GM18867 (cell line): ENCODE measurements around the gene REXO2.

Experiments used
- ATAC-seq: cut with Tn5 transposase; IDR thresholded peaks from one replicate; pipeline ENCODE4 v1.9.1; 2021; ENCODE audit warnings: mild to moderate bottlenecking, moderate library complexity; ENCODE audit not compliant: unreplicated experiment

The REXO2 gene

DNA sequence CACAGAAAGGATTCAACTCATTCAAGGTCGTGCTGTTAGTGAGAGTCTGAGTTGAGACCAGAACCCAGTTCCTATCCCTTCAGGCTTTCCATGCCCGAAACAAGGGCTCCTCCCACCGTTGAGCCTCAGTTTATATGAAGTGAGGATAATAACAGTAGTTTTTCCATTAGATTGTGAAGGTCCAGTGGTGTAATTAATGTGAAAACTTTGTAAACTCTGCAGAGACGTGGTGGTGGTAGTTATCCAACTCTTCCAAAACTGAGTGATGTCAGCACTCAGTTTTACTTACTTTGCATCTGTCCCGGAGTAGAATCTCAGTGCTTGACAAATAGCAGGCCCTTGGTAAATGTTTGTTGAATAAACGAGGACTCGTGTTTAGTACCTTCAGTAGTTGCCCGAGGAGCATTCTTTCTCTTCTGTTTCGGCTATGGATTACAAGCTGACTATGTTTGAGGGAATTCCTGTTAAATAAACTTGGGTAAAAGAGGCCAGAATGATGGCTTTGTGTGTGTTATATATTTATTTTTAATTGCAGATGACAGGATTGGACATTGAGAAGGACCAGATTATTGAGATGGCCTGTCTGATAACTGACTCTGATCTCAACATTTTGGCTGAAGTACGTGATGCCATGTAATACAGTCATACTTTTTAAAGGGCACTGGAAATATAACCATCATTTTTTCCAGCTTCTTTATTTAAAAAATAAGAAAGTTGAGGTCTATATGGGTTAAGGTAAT, 1.0 kb downstream of the REXO2 start:
- ATAC-seq = no peak

DNA sequence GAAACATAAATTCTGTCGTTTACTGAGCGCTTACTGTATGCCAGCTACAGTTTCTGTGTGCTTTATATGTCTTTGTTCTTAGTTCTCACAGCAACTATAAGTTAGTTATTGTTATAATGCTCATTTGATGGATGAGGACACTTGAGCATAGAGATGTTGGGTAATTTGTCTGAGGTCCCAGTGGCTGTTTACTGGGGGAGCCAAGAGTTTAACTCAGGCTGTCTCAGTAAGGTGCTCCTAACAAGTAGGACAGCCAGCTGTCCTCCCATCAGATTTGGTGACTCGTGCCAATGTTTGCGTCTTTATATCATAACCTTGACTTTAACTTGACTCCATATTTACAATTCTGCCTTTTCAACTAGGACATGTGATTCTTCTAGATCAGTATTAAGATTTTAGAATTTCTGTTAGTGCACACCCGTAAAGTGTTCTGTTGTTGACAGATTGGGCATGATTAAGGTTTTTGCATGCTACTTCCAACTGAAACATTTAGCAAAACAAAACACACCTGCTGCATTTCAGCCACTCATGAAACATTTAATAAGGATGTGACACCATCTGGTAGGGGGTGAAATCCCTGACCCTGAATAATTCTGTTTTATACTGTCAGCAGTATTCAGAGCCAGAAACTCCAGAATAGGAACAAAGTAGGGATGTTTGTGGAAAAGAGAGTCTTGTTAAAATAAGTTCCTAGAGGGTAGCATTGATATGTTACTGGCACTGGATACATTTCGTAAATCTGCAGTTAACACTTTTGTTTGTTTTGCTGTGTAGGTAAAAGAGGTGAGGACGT, 1.9 kb downstream of the REXO2 start:
- ATAC-seq = no peak

DNA sequence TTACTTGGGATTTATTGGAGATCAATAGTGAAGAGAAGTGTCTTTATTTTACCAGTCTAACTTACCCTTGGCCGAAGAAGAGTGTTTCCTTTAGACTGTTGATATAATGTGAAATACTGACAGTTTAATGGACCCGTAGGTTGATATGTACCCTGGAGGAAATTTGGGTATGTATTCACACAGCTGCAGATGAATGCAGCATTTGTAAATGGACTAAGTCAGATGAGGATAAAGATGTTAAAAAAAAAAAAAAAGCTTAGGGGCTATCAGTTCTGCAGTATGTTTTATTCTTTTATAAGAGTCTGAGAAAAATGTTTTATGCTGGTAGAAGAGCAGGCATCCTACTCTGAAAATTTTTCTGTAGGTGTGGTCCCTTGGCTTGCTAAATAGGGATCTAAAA, 2.7 kb downstream of the REXO2 start:
- no peak for ATAC-seq

DNA sequence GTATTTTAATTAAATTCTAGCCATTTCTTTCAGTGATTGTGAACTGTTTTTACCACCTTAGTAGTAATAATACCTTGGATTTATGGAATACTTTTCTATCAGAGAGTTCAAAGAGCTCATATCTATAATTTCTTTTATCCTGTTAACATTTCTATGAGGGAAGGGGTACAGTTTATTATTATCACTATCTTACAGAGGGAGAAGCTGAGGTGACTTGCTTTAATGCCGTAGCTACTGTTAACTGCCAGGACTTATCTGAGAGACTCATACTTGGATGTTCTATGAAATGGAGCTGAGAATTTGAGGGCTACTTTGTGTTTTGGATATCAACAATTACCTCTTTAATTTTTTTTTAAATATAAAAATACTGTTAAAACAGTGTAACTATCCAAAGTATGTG, 3.3 kb downstream of the REXO2 start:
- no peak for ATAC-seq

DNA sequence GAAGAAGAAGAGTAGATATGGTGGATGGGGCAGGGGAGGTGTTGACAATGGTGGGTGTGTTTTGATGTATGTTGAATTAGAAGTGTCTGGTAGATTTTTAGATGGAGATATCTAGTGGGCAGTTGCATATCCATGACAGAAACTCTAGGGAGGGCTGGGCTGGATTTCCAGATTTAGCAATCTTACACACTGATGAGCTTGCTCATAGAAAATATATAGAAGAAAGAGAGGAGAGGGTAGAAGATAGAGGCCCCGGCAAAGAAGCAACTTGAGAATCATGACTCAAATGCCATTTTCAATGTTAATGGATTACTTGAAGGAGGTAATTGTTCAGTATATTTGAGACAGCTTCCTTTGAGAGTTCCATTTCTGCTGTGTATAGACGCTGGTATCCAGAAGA, 8.2 kb downstream of the REXO2 start:
- no peak for ATAC-seq

DNA sequence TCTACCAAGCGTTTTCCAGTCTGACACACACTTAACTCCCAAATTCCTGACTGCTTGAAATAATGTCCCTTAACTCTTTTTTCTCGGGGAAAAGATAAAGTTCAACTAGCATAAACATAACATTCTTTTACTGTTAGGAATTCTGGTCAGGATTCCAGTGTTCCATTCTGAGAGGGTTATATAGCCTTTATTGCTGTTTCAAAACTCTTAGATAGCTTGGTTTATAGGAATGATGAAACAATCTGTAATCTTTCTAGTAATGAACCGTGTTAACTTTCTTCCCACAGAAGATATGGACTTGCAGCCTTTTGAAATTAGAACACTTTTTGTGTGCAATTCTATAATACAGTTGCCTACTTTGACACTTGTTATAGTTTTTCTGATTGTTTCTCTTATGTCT, 8.6 kb downstream of the REXO2 start:
- no peak for ATAC-seq

DNA sequence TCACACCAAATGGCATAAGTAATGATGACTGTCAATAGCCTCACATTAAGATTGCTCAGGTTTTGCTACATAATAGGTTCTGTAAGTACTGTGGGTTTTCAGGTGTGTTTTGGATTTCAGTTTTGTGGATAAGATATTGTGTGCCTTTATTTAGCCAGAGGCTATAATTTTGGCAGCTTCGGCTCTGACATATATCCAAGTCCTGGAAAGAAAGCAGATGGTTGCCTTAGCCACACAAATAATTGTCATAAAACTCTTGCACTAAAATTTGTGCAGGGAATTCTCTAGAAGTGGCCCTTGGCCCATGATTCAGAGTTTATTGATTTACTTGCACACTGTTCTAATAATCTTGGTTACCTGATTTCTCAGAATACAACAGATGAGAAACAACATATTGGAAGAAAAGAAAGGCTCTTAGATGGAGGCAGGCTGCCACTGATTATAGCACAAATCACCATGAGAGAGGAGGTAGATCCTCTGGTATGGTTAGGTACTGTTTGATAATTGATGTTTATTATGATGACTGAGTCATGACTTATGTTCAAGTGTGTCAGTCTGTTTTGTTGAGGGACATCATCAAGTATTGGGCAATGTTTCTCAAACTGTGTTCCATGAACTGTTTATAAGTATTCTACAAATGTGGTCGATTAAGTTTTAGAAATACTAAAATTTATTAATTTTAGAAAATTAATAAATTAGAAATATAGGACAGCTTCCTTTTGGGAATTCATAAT, 9.6 kb downstream of the REXO2 start:
- no peak for ATAC-seq

DNA sequence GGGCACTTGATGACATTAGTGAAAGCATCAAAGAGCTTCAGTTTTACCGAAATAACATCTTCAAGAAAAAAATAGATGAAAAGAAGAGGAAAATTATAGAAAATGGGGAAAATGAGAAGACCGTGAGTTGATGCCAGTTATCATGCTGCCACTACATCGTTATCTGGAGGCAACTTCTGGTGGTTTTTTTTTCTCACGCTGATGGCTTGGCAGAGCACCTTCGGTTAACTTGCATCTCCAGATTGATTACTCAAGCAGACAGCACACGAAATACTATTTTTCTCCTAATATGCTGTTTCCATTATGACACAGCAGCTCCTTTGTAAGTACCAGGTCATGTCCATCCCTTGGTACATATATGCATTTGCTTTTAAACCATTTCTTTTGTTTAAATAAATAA, 10.6 kb downstream of the REXO2 start:
- ATAC-seq = no peak

DNA sequence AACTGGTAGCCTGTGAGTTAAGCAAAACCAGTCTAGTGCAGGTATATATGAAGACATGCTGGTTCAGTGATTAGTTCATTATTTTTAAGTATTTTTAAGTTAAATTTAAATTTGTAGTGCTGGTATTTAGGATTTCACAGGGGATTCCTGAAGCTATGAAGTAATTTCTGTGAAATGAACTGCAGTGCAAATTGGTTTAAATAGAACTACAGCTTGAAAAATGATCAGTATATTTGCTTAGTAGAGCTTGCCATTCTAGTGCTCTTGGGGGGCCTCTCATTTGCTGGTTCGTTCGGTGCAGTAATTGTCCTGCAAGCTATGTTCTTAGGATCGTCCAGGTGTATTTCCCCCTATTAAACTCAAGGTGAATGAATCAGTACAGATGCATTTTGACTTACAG, 13.1 kb downstream of the REXO2 start:
- no peak for ATAC-seq

DNA sequence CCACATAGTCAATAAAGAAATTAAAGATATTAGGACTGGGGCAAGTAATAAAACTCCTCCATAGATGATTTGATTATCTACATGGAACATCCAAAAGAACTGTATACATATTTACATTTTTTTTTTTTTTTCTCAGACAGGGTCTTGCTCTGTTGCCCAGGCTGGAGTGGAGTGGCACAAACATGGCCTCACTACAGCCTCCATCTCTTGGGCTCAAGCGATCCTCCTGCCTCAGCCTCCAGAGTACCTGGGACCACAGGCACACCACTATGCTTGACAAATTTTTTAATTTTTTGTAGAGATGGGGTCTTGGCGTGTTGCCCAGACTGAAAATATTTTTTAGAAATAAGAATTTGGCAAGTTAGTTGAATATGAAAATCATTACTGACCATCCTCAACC, 24.7 kb downstream of the REXO2 start:
- no peak for ATAC-seq

DNA sequence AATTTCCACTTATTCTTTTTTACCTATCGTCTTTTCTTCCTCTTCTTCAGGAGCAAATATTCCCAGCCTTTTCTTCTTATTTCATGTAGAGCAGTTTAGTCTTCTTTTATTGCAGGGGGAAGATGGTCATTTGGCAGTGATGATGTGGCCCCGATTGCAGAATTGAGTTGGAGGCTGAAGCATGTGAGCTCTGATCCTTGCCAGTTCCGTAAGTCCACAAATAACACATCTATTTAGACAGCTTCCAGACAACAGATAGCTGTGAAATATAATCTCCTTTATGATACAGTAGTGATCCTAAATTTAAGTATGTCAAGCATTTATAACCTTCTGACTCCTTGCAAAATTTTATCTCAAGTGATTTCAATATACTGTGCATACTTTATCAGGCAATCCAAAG, 27.5 kb downstream of the REXO2 start:
- no peak for ATAC-seq

DNA sequence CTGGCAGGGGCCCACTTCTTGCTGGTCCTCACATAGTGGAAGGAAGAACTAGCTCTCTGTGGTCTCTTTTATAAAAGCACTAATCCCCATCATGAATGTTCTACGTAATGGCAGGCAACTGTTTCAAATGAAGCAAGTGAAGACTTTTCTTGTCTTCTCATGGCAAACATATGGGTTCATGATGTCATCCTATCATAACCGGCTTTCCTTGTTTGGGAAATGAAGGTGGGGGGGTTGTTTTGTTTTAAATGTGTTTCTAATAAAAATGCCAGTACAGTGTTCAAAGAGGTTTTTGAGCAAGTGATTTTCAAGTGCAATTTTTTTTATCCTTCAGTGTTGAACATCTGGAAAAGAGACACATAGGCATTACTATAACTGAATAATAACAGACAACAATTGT, 33.4 kb downstream of the REXO2 start:
- ATAC-seq = no peak

DNA sequence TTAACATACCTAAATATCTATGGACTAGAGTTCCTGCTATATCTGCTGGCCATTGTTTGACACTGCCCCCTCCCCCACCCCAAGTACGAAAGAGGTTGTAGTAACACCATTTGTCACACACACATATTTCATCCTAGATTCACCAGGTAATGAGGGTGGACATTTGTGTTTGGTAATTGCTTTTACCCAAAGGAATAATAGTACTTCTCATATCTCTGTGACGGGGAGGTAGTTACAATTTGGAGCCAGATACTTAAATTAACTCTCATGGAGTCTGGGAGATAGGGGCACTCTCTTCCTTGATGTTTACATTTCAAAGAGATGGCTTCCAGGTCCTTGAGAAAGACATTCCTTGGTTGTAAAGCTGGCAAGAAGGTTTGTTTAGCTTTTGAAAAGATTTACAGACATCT, 38.7 kb downstream of the REXO2 start:
- no peak for ATAC-seq

DNA sequence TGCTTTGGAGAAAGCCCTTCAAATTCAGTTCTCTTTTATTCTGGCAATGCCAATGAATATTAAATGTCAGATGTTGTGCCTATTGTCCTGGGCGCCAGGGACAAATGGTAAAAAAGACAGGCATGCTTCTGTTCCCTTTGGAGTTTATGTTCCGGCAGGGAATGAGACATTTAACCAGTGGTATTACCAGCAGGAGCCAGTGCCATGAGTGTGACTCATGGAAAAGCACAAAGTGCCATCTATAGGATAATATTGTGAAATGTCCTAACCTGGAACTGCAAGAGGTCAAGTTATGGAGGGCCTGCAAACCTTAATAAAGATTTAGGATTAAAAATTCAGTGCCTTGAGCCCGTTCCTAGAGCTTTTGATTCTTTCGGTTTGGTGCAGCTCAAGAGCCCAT, 39.5 kb downstream of the REXO2 start:
- ATAC-seq = no peak

DNA sequence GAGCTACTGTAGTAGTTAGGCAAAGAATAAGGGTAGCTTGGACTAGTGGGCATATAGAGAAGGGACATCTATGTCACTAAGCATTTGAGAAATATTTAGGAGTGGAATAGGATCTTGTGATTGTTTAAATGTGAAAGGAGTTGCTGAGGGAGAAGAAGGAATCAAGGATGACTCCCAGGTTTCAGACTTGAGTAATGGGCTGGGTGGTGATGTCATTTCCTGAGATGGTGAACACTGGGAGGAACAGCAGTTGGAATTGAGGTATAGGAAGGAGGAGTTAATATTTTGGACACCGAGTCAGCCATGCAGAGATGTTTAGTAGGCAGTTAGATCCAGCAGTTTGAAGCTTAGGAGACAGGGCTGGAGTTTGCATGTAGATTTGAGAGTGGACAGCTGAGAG, 40.1 kb downstream of the REXO2 start:
- ATAC-seq = no peak

DNA sequence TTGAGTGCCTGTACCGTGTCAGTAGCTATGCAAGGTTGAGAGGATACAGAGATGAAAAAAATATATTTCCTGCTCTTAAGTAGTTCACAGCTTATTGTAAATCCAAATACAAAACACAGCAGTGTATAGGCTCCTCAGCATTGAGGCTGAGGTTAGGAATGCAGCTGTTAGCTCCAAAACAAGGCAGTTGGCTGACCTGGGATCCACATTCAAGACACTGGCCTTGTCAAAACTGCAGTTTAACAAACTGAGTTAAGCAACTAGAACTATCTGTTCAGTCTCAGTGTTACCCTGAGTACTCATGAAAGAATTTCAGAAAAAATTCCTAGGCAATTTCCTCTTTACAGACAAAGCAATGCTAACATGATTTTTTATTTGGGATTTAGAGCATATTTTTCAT, 42.8 kb downstream of the REXO2 start:
- ATAC-seq = no peak

DNA sequence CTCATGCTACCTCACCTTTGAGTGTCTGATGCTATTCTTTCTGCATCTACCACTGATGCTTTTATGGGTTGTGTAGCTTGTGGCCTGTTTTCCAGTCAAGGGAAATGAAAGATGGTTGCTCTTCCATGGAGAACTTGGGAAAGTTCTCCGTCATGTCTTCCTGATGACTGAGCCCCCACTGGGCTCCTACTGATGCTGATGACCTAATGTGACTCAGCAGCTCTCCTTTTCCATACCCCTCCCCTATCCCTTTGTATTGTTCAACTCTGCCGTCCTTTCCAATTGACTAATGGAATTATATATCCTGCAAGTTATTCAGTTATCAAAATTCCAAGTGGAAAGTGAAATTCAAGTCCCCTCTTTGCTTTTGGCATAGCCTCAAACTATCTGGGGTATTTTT, 44.7 kb downstream of the REXO2 start:
- ATAC-seq = no peak

DNA sequence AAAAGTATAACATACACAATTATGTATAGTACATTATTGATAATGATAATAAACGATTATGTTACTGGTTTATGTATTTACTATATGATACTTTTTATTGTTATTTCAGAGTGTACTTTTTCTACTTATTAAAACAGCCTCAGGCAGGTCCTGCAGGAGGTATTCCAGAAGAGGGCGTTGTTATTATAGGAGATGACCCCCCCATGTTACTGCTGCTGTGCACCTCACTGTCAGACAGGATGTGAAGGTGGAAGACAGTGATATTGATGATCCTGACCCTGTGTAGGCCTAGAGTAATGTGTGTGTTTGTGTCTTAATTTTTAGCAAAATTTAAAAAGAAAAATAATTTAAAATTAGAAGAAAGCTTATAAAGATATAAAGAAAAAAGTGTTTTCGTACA, 57.6 kb downstream of the REXO2 start:
- no peak for ATAC-seq

DNA sequence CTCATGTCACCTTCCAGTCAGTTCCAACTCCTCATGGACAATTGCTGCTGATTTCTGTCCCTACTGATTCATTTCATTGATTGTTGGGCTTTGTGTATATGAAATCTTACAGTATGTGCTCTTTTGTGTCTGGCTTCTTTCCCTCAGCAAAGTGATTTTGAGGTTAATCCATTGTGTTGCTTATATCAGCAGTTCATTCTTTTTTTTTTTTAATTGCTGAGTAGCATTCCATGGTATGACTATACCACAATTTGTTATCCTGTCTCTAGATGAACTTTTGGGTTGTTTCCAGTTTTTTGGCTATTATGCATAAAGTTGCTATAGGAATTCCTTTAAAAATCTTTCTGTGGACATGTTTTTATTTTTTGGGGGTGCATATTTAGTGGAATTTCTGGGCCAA, 60.5 kb downstream of the REXO2 start:
- no peak for ATAC-seq
